Liver (tissue), 9 donors: ENCODE data around the gene SGO2. TPM values are rescaled to one million over a fixed set of nuclear protein-coding genes. Genes with fewer than 3 reads are reported as not detected.

Source experiments
- DNase-seq: peaks from one replicate; pipeline ENCODE4 v3.0.0-alpha.2; 2017; ENCODE audit warnings: low spot score
- H3K27ac ChIP-seq, 2 donors: one replicate each; pipeline ENCODE4 v1.7.0; 2013; ENCODE audit warnings: inconsistent platforms in 2 of 2, low read length in 2 of 2, control low read depth in 1 of 2, low read depth in 1 of 2, mild to moderate bottlenecking in 1 of 2
- H3K27me3 ChIP-seq, 4 donors: one replicate each; pipeline versions ENCODE4 v1.6.1 to v1.7.0; 2013; ENCODE audit warnings: low read length in 3 of 4, inconsistent platforms in 1 of 4, mild to moderate bottlenecking in 1 of 4, moderate library complexity in 1 of 4; ENCODE audit not compliant: control insufficient read depth in 4 of 4, insufficient read depth in 4 of 4
- H3K36me3 ChIP-seq, 4 donors: one replicate each; pipeline versions ENCODE4 v1.6.1 to v1.7.0; 2013; ENCODE audit warnings: low read length in 3 of 4, mild to moderate bottlenecking in 3 of 4, low read depth in 1 of 4, moderate library complexity in 1 of 4; ENCODE audit not compliant: control insufficient read depth in 4 of 4, insufficient read depth in 3 of 4
- H3K4me1 ChIP-seq, 4 donors: one replicate each; pipeline versions ENCODE4 v1.6.1 to v1.7.0; 2013; ENCODE audit warnings: low read length in 3 of 4, mild to moderate bottlenecking in 3 of 4, moderate library complexity in 1 of 4; ENCODE audit not compliant: control insufficient read depth in 4 of 4, insufficient read depth in 4 of 4
- H3K4me3 ChIP-seq, 3 donors: one replicate each; pipeline versions ENCODE4 v1.6.1 to v1.7.0; 2013; ENCODE audit warnings: low read length in 3 of 3, control low read depth in 1 of 3, low read depth in 1 of 3, mild to moderate bottlenecking in 1 of 3
- H3K9ac ChIP-seq, 2 donors: one replicate each; pipeline ENCODE4 v1.7.0; 2013; ENCODE audit warnings: low read length in 2 of 2, mild to moderate bottlenecking in 2 of 2, moderate library complexity in 2 of 2, control low read depth in 1 of 2, low read depth in 1 of 2
- H3K9me3 ChIP-seq, 4 donors: one replicate each; pipeline versions ENCODE4 v1.6.1 to v1.7.0; 2013; ENCODE audit warnings: low read length in 3 of 4; ENCODE audit not compliant: control insufficient read depth in 4 of 4
- ATF3 ChIP-seq: IDR thresholded peaks from 2 replicates; pipeline ENCODE4 v1.6.1; 2016; ENCODE audit warnings: antibody characterized with exemption
- EGR1 ChIP-seq, 2 donors: IDR thresholded peaks; 2 replicates each; pipeline ENCODE4 v1.6.1; 2016 to 2018; ENCODE audit warnings: antibody characterized with exemption in 2 of 2, low read depth in 2 of 2
- FOXA1 ChIP-seq: IDR thresholded peaks from 2 replicates; pipeline ENCODE4 v1.6.1; 2016; ENCODE audit warnings: antibody characterized with exemption
- FOXA2 ChIP-seq: IDR thresholded peaks from 2 replicates; pipeline ENCODE4 v1.6.1; 2016; ENCODE audit warnings: antibody characterized with exemption
- GABPA ChIP-seq, 2 donors: IDR thresholded peaks in 1 of 2; conservative IDR thresholded peaks in 1 of 2; 2 replicates each; pipeline ENCODE4 v1.6.1; 2016; ENCODE audit warnings: antibody characterized with exemption in 2 of 2, mild to moderate bottlenecking in 1 of 2, moderate library complexity in 1 of 2
- HNF4A ChIP-seq, 2 donors: conservative IDR thresholded peaks; 2 replicates each; pipeline ENCODE4 v1.6.1; 2016; ENCODE audit warnings: antibody characterized with exemption in 2 of 2, mild to moderate bottlenecking in 2 of 2
- HNF4G ChIP-seq: IDR thresholded peaks from 2 replicates; pipeline ENCODE4 v1.6.1; 2016; ENCODE audit warnings: antibody characterized with exemption
- JUND ChIP-seq, 2 donors: IDR thresholded peaks; 2 replicates each; pipeline ENCODE4 v1.6.1; 2016; ENCODE audit warnings: antibody characterized with exemption in 2 of 2
- MAX ChIP-seq: IDR thresholded peaks from 2 replicates; pipeline ENCODE4 v1.6.1; 2016; ENCODE audit warnings: antibody characterized with exemption
- NR2F2 ChIP-seq: IDR thresholded peaks from 2 replicates; pipeline ENCODE4 v1.6.1; 2016; ENCODE audit warnings: antibody characterized with exemption
- RAD21 ChIP-seq, 2 donors: IDR thresholded peaks; 2 replicates each; pipeline ENCODE4 v1.6.1; 2016; ENCODE audit warnings: antibody characterized with exemption in 2 of 2, mild to moderate bottlenecking in 2 of 2
- REST ChIP-seq: IDR thresholded peaks from 2 replicates; pipeline ENCODE4 v1.6.1; 2016; ENCODE audit warnings: antibody characterized with exemption, mild to moderate bottlenecking
- SP1 ChIP-seq: IDR thresholded peaks from 2 replicates; pipeline ENCODE4 v1.6.1; 2018; ENCODE audit warnings: antibody characterized with exemption, mild to moderate bottlenecking
- TAF1 ChIP-seq: conservative IDR thresholded peaks from 2 replicates; pipeline ENCODE4 v1.6.1; 2016; ENCODE audit warnings: antibody characterized with exemption, mild to moderate bottlenecking
- YY1 ChIP-seq: IDR thresholded peaks from 2 replicates; pipeline ENCODE4 v1.6.1; 2016; ENCODE audit warnings: antibody characterized with exemption, mild to moderate bottlenecking
- ZBTB33 ChIP-seq: IDR thresholded peaks from 2 replicates; pipeline ENCODE4 v1.6.1; 2016; ENCODE audit warnings: antibody characterized with exemption
- WGBS: extraction: QIAGEN DNeasy Blood & Tissue Kit; methylation state at CpG from one replicate; pipeline ENCODE4 v1.1.7; 2013; 5-methylcytosine and 5-hydroxymethylcytosine counted together
- polyA plus RNA-seq, 2 donors: library from polyadenylated mRNA; stranded (reverse) in 1 of 2; unstranded in 1 of 2; fragments of 200-250 nt in 1 of 2; fragments of >200 nt in 1 of 2; fragmentation: Nextera tagmentation in 1 of 2; extraction: Ambion mirVana in 1 of 2; gene quantifications; one replicate each; pipeline versions ENCODE4 v1.2.1 to v1.2.3, GENCODE V29; 2013 to 2015
- total RNA-seq, 2 donors: library from RNA; depleted of rRNA; stranded (reverse); fragments of >200 nt; gene quantifications; one replicate each; pipeline ENCODE4 v1.2.3, GENCODE V29; 2014
- donor health status: healthy.
- donor health status: healthy.
- donor health status: healthy.
- donor health status: healthy.
- donor health status: healthy.

SGO2 gene
- total RNA-seq (10 to 100 TPM in 1 of 2 donors, under 1 TPM in 1; 0.67 to 14.9 TPM), polyA plus RNA-seq (under 1 TPM; 0.58 to 0.88 TPM)

GRCh38 chr2:200525882-200526651, at the start of gene SGO2:
Gene SGO2, plus strand, starts transcription at chr2:200526207. Its CDS starts 6,769 bp downstream, at chr2:200532976.
- no peaks in the 10 kb centered on the region for H3K36me3 ChIP-seq
- peak within 1 kb of the TSS; percentile 37 to 77 for H3K9ac ChIP-seq
- peaks cover 0 to 17% (median 10%) of the 10 kb centered on the region in 4 donors for H3K4me1 ChIP-seq
- no peaks in the 10 kb centered on the region for H3K9me3 ChIP-seq
- WGBS, result under 1% methylated on average over 56 of the region's 56 CpGs
- H3K4me3 ChIP-seq, result peak within 1 kb of the TSS; percentile 80 to 96 (median 83)
- H3K27ac ChIP-seq, result peak within 1 kb of the TSS in 1 of 2 donors; percentile 17
- TF ChIP-seq ATF3, result no peak
- peak; percentile 81 for TF ChIP-seq SP1
- TF ChIP-seq EGR1 (IDR thresholded peaks at IDR 0.05; ENCODE audit: low read depth in 2 of 2), result peak; percentile 89 to 93
- peak; percentile 64 for TF ChIP-seq YY1
- TF ChIP-seq JUND (IDR thresholded peaks at IDR 0.05), result peak in 1 of 2 donors; percentile 12
- no peak for TF ChIP-seq ZBTB33
- peak; percentile 65 to 94 for TF ChIP-seq GABPA (IDR thresholded peaks at IDR 0.05 in 1 of 2, conservative IDR thresholded peaks at IDR 0.05 in 1 of 2)
- peak; percentile 44 for TF ChIP-seq NR2F2
- TF ChIP-seq MAX, result peak; percentile 78
- peak in 1 of 2 donors; percentile 40 for TF ChIP-seq RAD21 (IDR thresholded peaks at IDR 0.05)
- no peak for TF ChIP-seq REST
- no peaks in the 10 kb centered on the region for H3K27me3 ChIP-seq
- DNase-seq, result peak; percentile 92

GRCh38 chr2:200476836-200477235, 49.2 kb upstream of the SGO2 start:
- Histone ChIP-seq H3K27me3 (no peaks in the 10 kb centered on the region), H3K27ac (no peak overlapping the region), H3K4me3 (no peak overlapping the region), H3K9ac (no peak overlapping the region), H3K4me1 (peaks cover 0 to 2% (median 0%) of the 10 kb centered on the region in 4 donors), H3K36me3 (peaks cover 9 to 48% (median 36%) of the 10 kb centered on the region in 4 donors), H3K9me3 (no peaks in the 10 kb centered on the region)
- TF ChIP-seq HNF4A (conservative IDR thresholded peaks at IDR 0.05) (no peak), TAF1 (no peak), HNF4G (no peak), RAD21 (IDR thresholded peaks at IDR 0.05) (no peak), ZBTB33 (no peak), SP1 (no peak), FOXA1 (no peak), NR2F2 (no peak), MAX (no peak), ATF3 (no peak), FOXA2 (no peak), JUND (IDR thresholded peaks at IDR 0.05) (no peak), REST (no peak), EGR1 (IDR thresholded peaks at IDR 0.05; ENCODE audit: low read depth in 2 of 2) (no peak), GABPA (IDR thresholded peaks at IDR 0.05 in 1 of 2, conservative IDR thresholded peaks at IDR 0.05 in 1 of 2) (no peak), YY1 (no peak)
- 87% methylated on average over 8 of the region's 8 CpGs for WGBS
- DNase-seq, result no peak
